NCI-H2171 treated with DMSO at 0.1 percent for 48 hours (cell line): ENCODE results near the gene VSX1.

Experiments
- DNase-seq: peaks from one replicate; lab custom pipeline; 2025; lab: John Stamatoyannopoulos, UW

Gene VSX1

GRCh38 chr20:25087186-25087929 is 5.4 kb upstream of the VSX1 start:
- no peak for DNase-seq

- no peak for DNase-seq
These were observed 4.0 kb upstream of the VSX1 start for GRCh38 chr20:25085756-25086495.

- no peak for DNase-seq
These were observed 2.8 kb upstream of the VSX1 start for GRCh38 chr20:25084626-25085187.

GRCh38 chr20:25083773-25084625 is 2.1 kb upstream of the VSX1 start:
- DNase-seq, result no peak

- no peak for DNase-seq
These were observed 1.3 kb upstream of the VSX1 start for GRCh38 chr20:25083141-25083772.

GRCh38 chr20:25082498-25082873 is 545 bp upstream of the VSX1 start:
- DNase-seq, result no peak

- no peak for DNase-seq
These were observed 744 bp downstream of the VSX1 start for GRCh38 chr20:25081065-25081729.

- DNase-seq, result no peak
These were observed 2.8 kb downstream of the VSX1 start for GRCh38 chr20:25079171-25079570.

- DNase-seq, result no peak
These were observed 3.3 kb downstream of the VSX1 start for GRCh38 chr20:25078662-25079061.

GRCh38 chr20:25077610-25078169 is 4.3 kb downstream of the VSX1 start:
- no peak for DNase-seq

- peak; percentile 97 for DNase-seq
These were observed 5.0 kb downstream of the VSX1 start for GRCh38 chr20:25076731-25077609.

GRCh38 chr20:25076201-25076600 is 5.7 kb downstream of the VSX1 start:
- DNase-seq, result no peak

- DNase-seq, result no peak
These were observed 8.4 kb downstream of the VSX1 start for GRCh38 chr20:25073544-25073943.

- DNase-seq, result no peak
These were observed 9.6 kb downstream of the VSX1 start for GRCh38 chr20:25072226-25072811.

- DNase-seq, result peak; percentile 36
These were observed 10.2 kb downstream of the VSX1 start for GRCh38 chr20:25071734-25072133.

- DNase-seq, result no peak
These were observed 11.0 kb downstream of the VSX1 start for GRCh38 chr20:25070821-25071473.

GRCh38 chr20:25067102-25067987 is 14.6 kb downstream of the VSX1 start:
- no peak for DNase-seq

- DNase-seq, result no peak
These were observed 15.6 kb downstream of the VSX1 start for GRCh38 chr20:25066386-25066785.
